GM18508 (cell line): Measurements from ENCODE around the gene LRCOL1.

Experiments used
- ATAC-seq: cut with Tn5 transposase; IDR thresholded peaks from one replicate; pipeline ENCODE4 v1.9.1; 2021; ENCODE audit warnings: moderate number of reproducible peaks; ENCODE audit not compliant: insufficient read depth, unreplicated experiment

The LRCOL1 gene

DNA sequence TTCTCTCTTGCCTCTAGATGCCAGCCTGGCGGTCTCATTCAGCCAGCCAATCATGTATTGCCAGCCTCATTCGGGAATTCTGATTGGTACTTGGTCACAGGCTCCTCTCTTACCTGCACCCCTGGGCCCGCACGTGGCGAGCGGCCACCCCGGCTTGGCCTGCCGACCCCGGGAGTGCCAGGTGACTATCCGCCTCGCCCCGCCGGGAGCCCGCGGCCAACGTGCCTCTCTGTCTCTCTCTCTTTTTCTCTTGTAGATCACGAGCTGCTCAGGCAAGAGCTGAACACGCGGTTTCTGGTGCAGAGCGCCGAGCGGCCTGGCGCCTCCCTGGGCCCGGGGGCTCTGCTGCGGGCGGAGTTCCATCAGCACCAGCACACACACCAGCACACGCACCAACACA lies 39.3 kb downstream of the LRCOL1 start:
- no peak for ATAC-seq

- ATAC-seq: no peak
Measured at GRCh38 chr12:132570635-132571034, 39.7 kb downstream of the LRCOL1 start.

DNA sequence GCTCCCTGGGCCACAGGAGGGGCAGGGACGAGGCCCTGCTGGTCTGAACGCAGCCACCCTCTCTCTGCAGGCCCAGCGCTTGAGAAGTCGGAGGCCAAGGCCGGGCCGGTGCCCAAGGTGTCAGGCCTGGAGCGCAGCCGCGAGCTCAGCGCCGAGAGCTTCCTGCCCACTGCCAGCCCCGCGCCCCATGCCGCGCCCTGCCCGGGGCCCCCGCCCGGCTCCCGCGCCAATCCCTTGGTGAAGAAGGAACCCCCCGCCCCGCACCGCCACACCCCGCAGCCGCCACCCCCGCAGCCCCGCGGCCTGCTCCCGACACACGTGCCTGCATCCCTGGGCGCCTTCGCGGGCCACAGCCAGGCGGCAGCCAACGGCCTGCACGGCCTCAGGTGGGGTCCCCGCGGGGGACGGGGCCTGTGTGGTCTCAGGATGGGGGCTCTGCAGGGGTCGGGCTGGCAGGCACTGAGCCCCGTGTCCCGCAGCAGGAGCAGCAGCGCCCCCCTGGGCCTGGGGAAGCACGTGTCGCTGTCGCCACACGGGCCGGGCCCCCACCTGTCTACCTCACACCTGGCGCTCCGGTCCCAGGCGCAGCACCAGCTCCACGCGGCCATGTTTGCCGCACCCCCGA lies 40.4 kb downstream of the LRCOL1 start:
- no peak for ATAC-seq

DNA sequence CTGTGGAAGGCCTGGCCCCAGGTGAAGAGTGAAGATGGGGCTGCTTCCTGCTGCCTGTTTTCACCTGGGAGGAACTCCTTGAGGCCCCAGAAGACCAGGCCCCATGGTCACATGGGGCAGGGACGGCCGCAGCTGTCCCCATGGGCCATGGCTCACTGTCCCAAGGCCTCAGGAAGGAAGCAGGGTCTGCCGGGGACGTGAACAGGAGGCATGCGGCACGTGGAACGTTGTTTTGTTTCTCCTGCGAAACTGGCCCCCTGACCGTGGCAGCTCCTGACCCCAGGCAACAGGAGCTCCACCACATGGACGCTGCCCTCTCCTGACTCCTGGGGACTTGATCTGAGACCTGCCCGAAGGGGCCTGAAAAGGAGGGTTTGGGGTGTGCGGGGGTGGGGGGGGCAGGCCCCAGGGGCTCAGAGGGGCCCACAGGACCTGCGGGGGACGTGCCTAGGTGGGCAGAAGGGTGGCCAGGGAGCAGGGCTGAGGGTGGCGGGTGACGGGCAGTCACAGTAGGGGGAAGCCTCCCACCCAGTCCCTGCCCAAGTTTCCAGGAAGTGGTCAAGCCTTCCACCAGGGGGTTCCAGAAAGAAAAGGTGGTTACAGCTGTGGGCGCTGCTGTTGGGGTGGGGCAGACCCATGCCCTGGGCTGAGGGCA lies 41.4 kb downstream of the LRCOL1 start:
- no peak for ATAC-seq

DNA sequence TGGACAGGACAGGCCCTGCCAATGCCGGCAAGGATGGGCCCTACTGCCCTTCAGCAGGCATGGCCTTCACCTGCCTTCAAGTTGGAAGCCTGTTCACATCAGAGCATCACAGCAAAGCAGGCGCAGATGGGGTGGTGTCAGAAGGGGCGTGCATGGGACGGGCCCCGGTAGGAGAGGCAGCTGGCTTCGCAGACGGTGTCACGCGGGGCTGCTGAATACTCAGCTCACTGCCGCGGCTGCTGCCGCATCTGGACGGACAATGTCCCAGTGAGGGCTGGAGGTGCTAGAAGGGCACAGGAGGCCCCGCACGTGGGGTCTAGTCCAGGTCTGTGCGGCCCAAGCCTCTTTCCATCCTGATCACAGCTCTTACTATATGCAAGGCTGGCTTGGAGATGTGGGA lies 42.1 kb downstream of the LRCOL1 start:
- ATAC-seq: no peak

GRCh38 chr12:132566516-132567131 lies 43.8 kb downstream of the LRCOL1 start:
- ATAC-seq: no peak

- ATAC-seq: no peak
Measured at GRCh38 chr12:132565365-132565764, 45.0 kb downstream of the LRCOL1 start.

- no peak for ATAC-seq
Measured at GRCh38 chr12:132563911-132564310, 46.5 kb downstream of the LRCOL1 start.

DNA sequence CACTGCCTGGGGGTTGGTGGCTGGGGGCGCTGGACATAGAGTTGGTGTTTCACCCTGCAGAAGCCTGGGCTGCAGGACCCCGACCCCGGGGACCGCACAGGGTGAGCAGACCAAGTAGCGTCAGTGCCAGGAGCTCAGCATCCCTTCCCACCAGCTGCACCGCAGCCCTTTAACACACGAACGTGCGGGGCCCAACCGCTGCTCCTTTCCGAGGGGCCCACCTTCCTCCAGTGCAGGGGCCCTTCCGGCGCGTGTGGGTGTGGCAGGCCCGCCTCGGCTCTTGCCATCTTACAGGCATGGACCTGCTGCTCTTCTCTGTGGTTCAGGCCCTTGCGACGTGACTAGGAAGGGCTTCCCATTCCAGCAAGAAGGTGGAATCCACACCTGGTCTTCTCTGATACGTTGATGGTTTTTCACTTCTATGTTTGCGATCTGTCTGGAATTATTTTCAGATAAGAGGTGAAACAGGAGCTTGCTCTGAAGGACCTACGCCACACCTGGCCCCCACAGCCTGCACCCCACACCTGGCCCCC lies 47.8 kb downstream of the LRCOL1 start:
- no peak for ATAC-seq

- no peak for ATAC-seq
Measured at GRCh38 chr12:132561427-132562156, 48.8 kb downstream of the LRCOL1 start.

- no peak for ATAC-seq
Measured at GRCh38 chr12:132560614-132561426, 49.6 kb downstream of the LRCOL1 start.

DNA sequence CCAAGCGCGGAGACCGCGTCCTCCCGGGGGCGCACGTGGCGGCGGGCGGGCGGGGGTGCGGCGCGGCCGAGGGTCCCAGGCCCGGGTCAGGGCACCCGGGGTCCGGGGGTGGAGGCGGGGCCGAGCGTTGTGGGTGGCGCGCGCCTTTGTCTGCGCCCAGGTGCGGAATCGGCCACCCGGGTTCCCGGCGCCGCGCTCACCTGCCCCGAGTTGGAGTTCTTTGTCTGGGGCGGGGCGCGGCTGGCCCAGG lies 50.1 kb downstream of the LRCOL1 start:
- ATAC-seq: no peak

DNA sequence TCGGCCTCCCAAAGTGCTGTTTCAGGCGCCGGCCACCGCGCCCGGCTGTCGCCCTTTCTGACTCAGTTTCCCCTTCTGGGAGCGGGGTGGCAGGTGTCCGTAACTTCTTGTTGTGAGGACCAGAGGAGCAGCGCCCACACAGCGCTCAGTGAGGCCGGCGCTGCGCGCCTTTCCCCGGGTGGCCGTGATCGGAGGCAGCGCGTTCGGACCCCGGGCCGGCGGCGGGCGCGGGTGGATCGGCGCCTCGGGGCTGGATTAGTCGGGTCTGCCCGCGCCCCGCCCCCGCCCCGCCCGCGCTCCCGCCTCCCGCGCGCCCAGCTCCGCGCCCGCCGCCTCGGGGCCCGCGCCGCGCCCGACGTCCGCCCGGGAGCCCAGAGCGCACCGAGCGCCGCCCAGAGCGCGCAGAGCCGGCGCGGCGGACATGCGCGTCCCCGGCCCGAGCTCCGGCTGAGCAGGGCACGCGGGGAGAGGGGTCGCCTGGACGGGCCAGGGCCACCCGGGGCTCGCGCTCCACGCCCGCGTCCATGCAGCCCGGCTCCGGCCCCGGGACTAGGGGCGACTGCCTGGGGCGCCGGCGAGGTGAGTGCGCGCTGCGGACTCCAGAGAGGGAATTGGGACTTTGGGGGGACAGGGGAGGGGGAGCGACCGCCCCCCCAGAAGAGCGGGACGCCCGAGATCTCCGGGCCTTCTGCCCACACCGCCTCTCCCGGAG lies 50.6 kb downstream of the LRCOL1 start:
- no peak for ATAC-seq

GRCh38 chr12:132558861-132559623 lies 51.3 kb downstream of the LRCOL1 start:
- ATAC-seq: no peak

DNA sequence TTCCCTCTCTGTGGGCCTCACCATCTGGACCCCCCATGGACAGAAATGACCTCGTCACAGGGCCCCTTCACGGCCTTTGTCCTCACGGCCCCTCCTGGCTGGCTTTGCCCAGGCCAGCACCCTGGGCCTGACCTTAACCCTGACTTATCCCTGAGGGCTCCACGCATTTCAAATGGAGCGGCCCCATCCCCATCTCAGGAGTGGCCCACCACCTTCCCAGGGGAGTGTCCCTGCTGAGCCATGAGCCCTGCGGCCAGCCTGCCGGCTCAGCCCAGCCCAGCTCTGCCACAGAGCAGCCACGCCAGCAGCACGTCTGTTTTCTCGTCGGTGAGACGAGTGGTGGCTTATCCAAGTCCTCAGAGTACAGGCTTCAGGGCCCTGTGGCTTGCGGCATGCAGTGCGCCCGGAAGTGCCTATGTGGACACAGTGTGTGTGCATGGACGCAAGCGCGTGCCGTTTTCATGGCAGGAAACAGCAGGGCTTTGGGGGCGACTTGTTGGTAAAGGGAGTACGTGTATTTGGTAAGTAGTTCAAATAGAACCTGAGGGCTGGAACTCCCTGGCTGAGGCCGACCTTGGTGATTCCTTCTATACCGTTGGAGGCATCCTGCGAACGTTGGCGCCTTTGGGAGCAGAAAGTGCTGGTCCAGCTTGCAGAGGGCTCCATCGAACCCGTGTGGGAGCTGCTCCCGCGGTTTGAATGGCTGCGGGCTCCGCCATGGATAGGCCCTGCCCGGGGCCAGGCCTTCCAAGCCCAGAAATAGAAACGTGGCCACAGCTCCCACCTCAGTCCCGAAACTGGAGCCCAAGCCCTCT lies 52.1 kb downstream of the LRCOL1 start:
- no peak for ATAC-seq

- no peak for ATAC-seq
Measured at GRCh38 chr12:132557291-132558015, 52.9 kb downstream of the LRCOL1 start.

DNA sequence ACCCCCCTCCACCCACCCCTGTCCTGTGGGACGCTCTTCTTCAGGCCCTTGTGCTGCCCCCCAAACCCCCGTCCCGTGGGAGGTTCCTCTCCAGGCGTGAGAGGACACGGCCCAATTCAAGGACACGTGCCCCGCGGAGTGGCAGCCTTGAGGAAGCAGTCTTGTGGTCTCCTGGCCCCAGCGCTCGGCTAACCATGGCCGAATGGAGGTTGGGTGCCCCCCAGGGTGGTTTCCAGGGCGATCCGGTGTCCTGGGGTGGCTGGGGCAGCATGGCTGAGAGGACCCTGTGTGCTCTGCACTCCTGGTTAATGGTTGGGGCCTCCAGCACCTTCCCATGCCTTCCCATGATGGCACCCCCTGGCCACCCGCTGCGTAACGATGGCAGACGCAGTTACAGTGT lies 53.6 kb downstream of the LRCOL1 start:
- no peak for ATAC-seq

DNA sequence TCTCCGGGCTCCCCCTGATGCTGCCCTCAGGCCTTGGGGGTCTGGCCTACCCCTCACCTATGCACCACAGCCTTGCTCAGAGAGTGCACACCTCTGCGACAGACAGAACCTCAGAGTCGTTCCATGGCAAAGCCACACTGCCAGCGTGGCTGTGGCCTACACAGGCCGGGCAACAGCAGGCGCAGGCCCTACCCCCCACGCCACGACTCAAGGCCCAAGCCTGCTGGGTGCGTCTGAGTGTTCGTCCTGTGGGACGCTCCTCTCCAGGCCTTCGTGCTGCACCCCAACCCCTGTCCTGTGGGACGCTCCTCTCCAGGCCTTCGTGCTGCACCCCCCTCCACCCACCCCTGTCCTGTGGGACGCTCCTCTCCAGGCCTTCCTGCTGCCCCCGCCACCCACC lies 54.2 kb downstream of the LRCOL1 start:
- ATAC-seq: no peak
